ENCODE results near the gene ZC3HAV1. TPM values are rescaled to one million over a fixed set of nuclear protein-coding genes. Genes with fewer than 3 reads are reported as not detected.
"Not testable (repeated sequence)": the region's sequence is repeated elsewhere in the genome, so short reads cannot be mapped to it uniquely, and the experiment has no call there.

ZC3HAV1 gene
- total RNA-seq, 2 experiments from 2014 or later = 110 to 120 TPM

GRCh38 chr7:139058943-139059342, 50.6 kb downstream of the ZC3HAV1 start:
- Mint-ChIP-seq H3K27me3 (no peaks in the 10 kb centered on the region), H3K27ac (peak overlapping the region; percentile 87), H3K4me3 (no peak overlapping the region), H3K9me3 (ENCODE audit: low read depth) (no peaks in the 10 kb centered on the region), H3K4me1 (peaks cover 70% of the 10 kb centered on the region), H3K36me3 (ENCODE audit: low read depth) (peaks cover 76% of the 10 kb centered on the region)
- ChIA-PET CTCF (interaction anchor here (0.7 to 4.1 kb wide), 6 partner anchors 12 to 1664 kb away, joined by 3 to 27 read pairs (median 4); no protein-coding TSS in a partner anchor), POLR2A (no interaction called here)
- no peak for DNase-seq
- ATAC-seq = peak; percentile 28
- intact Hi-C loops (cut with DNase I, micrococcal nuclease) = loop anchor here in 1 of 2 experiments (2.0 kb wide), 1 partner anchor 14 kb away; no protein-coding TSS in a partner anchor

GRCh38 chr7:139055674-139056073, 53.8 kb downstream of the ZC3HAV1 start:
- ATAC-seq (no peak), DNase-seq (no peak)
- H3K36me3 Mint-ChIP-seq (ENCODE audit: low read depth) = peaks cover 73% of the 10 kb centered on the region
- intact Hi-C loops (cut with DNase I, micrococcal nuclease) = no loop called here
- peak overlapping the region; percentile 53 for H3K27ac Mint-ChIP-seq
- ChIA-PET POLR2A (no interaction called here), CTCF (interaction anchor here (0.8 to 1.4 kb wide), 3 partner anchors 19 to 29 kb away, joined by 3 to 4 read pairs (median 3); no protein-coding TSS in a partner anchor)
- no peaks in the 10 kb centered on the region for H3K9me3 Mint-ChIP-seq (ENCODE audit: low read depth)
- H3K27me3 Mint-ChIP-seq = no peaks in the 10 kb centered on the region
- peaks cover 44% of the 10 kb centered on the region for H3K4me1 Mint-ChIP-seq
- no peak overlapping the region for H3K4me3 Mint-ChIP-seq

GRCh38 chr7:139054656-139055055, 54.9 kb downstream of the ZC3HAV1 start:
- ATAC-seq; intact Hi-C loops (cut with DNase I, micrococcal nuclease); POLR2A ChIA-PET; H3K4me3 Mint-ChIP-seq; H3K9me3 Mint-ChIP-seq (ENCODE audit: low read depth); DNase-seq; H3K27me3 Mint-ChIP-seq: not testable (repeated sequence)
- Mint-ChIP-seq H3K27ac (peak overlapping the region; percentile 27), H3K36me3 (ENCODE audit: low read depth) (peaks cover 72% of the 10 kb centered on the region), H3K4me1 (peaks cover 39% of the 10 kb centered on the region)
- CTCF ChIA-PET = interaction anchor here (1.4 to 5.2 kb wide), 2 partner anchors 20 to 30 kb away, joined by 3 to 21 read pairs; no protein-coding TSS in a partner anchor

- Mint-ChIP-seq H3K27ac (peak overlapping the region; percentile 27), H3K27me3 (no peaks in the 10 kb centered on the region), H3K4me3 (no peak overlapping the region), H3K9me3 (ENCODE audit: low read depth) (no peaks in the 10 kb centered on the region), H3K4me1 (peaks cover 42% of the 10 kb centered on the region), H3K36me3 (ENCODE audit: low read depth) (peaks cover 76% of the 10 kb centered on the region)
- ChIA-PET CTCF (interaction anchor here (0.6 to 5.2 kb wide), 4 partner anchors 21 to 459 kb away, joined by 3 to 21 read pairs (median 4); no protein-coding TSS in a partner anchor), POLR2A (interaction anchor here (0.6 kb wide), 1 partner anchor 272 kb away, joined by 3 read pairs; no protein-coding TSS in a partner anchor)
- intact Hi-C loops (cut with DNase I, micrococcal nuclease) = no loop called here
- DNase-seq (no peak), ATAC-seq (no peak)
These were observed 55.4 kb downstream of the ZC3HAV1 start for GRCh38 chr7:139054101-139054500.

- intact Hi-C loops (cut with DNase I, micrococcal nuclease) = no loop called here
- peaks cover 83% of the 10 kb centered on the region for H3K36me3 Mint-ChIP-seq (ENCODE audit: low read depth)
- H3K4me1 Mint-ChIP-seq = peaks cover 45% of the 10 kb centered on the region
- ATAC-seq (no peak), DNase-seq (no peak)
- H3K9me3 Mint-ChIP-seq (ENCODE audit: low read depth) = no peaks in the 10 kb centered on the region
- H3K4me3 Mint-ChIP-seq = no peak overlapping the region
- H3K27me3 Mint-ChIP-seq = no peaks in the 10 kb centered on the region
- POLR2A ChIA-PET = interaction anchor here (0.7 kb wide), 1 partner anchor 427 kb away, joined by 3 read pairs; no protein-coding TSS in a partner anchor
- no peak overlapping the region for H3K27ac Mint-ChIP-seq
- CTCF ChIA-PET = interaction anchor here (0.6 to 5.2 kb wide), 7 partner anchors 13 to 686 kb away, joined by 3 to 21 read pairs (median 3); no protein-coding TSS in a partner anchor
These were observed 57.9 kb downstream of the ZC3HAV1 start for GRCh38 chr7:139051655-139052054.

GRCh38 chr7:139049936-139050335, 59.6 kb downstream of the ZC3HAV1 start:
- Mint-ChIP-seq H3K36me3 (ENCODE audit: low read depth) (peaks cover 87% of the 10 kb centered on the region), H3K4me1 (peaks cover 54% of the 10 kb centered on the region), H3K27ac (peak overlapping the region; percentile 34), H3K9me3 (ENCODE audit: low read depth) (no peaks in the 10 kb centered on the region), H3K27me3 (no peaks in the 10 kb centered on the region), H3K4me3 (no peak overlapping the region)
- POLR2A ChIA-PET = interaction anchor here (0.7 to 1.5 kb wide), 3 partner anchors 13 to 832 kb away, joined by 3 to 5 read pairs (median 4); no protein-coding TSS in a partner anchor
- ATAC-seq (no peak), DNase-seq (no peak)
- CTCF ChIA-PET = interaction anchor here (0.6 to 5.2 kb wide), 4 partner anchors 11 to 163 kb away, joined by 3 to 21 read pairs (median 4); no protein-coding TSS in a partner anchor
- intact Hi-C loops (cut with DNase I, micrococcal nuclease) = loop anchor here in 1 of 2 experiments (10.0 kb wide), 1 partner anchor 165 kb away; no protein-coding TSS in a partner anchor

- Mint-ChIP-seq H3K4me1 (peaks cover 57% of the 10 kb centered on the region), H3K27ac (peak overlapping the region; percentile 34), H3K27me3 (no peaks in the 10 kb centered on the region), H3K9me3 (ENCODE audit: low read depth) (no peaks in the 10 kb centered on the region), H3K4me3 (no peak overlapping the region), H3K36me3 (ENCODE audit: low read depth) (peaks cover 86% of the 10 kb centered on the region)
- CTCF ChIA-PET = interaction anchor here (0.5 to 1.7 kb wide), 6 partner anchors 10 to 163 kb away, joined by 3 to 6 read pairs (median 3); a partner anchor contains a TSS
- intact Hi-C loops (cut with DNase I, micrococcal nuclease) = loop anchor here in 1 of 2 experiments (10.0 kb wide), 1 partner anchor 164 kb away; no protein-coding TSS in a partner anchor
- ATAC-seq = no peak
- POLR2A ChIA-PET = interaction anchor here (0.6 to 1.5 kb wide), 4 partner anchors 12 to 833 kb away, joined by 3 to 5 read pairs (median 4); no protein-coding TSS in a partner anchor
- no peak for DNase-seq
These were observed 60.4 kb downstream of the ZC3HAV1 start for GRCh38 chr7:139049111-139049510.

- ChIA-PET POLR2A (interaction anchor here (0.6 kb wide), 1 partner anchor 11 kb away, joined by 3 read pairs; no protein-coding TSS in a partner anchor), CTCF (interaction anchor here (1.3 to 1.4 kb wide), 2 partner anchors 12 to 29 kb away, joined by 3 to 4 read pairs; no protein-coding TSS in a partner anchor)
- no peaks in the 10 kb centered on the region for H3K9me3 Mint-ChIP-seq (ENCODE audit: low read depth)
- H3K36me3 Mint-ChIP-seq (ENCODE audit: low read depth) = peaks cover 83% of the 10 kb centered on the region
- DNase-seq (peak; percentile 64), ATAC-seq (peak; percentile 76)
- H3K27ac Mint-ChIP-seq = peak overlapping the region; percentile 31
- intact Hi-C loops (cut with DNase I, micrococcal nuclease) = loop anchor here in 1 of 2 experiments (10.0 kb wide), 1 partner anchor 163 kb away; no protein-coding TSS in a partner anchor
- peaks cover 66% of the 10 kb centered on the region for H3K4me1 Mint-ChIP-seq
- H3K27me3 Mint-ChIP-seq = no peaks in the 10 kb centered on the region
- no peak overlapping the region for H3K4me3 Mint-ChIP-seq
These were observed 61.5 kb downstream of the ZC3HAV1 start for GRCh38 chr7:139047970-139048369.

- DNase-seq (no peak), ATAC-seq (no peak)
- H3K9me3 Mint-ChIP-seq (ENCODE audit: low read depth) = no peaks in the 10 kb centered on the region
- POLR2A ChIA-PET = interaction anchor here (0.6 kb wide), 1 partner anchor 52 kb away, joined by 7 read pairs; no protein-coding TSS in a partner anchor
- CTCF ChIA-PET = interaction anchor here (0.9 to 2.5 kb wide), 5 partner anchors 9 to 29 kb away, joined by 3 to 6 read pairs (median 4); no protein-coding TSS in a partner anchor
- no peak overlapping the region for H3K27ac Mint-ChIP-seq
- H3K36me3 Mint-ChIP-seq (ENCODE audit: low read depth) = peaks cover 73% of the 10 kb centered on the region
- intact Hi-C loops (cut with DNase I, micrococcal nuclease) = loop anchor here in 1 of 2 experiments (10.0 kb wide), 1 partner anchor 161 kb away; no protein-coding TSS in a partner anchor
- H3K4me1 Mint-ChIP-seq = peaks cover 75% of the 10 kb centered on the region
- no peak overlapping the region for H3K4me3 Mint-ChIP-seq
- H3K27me3 Mint-ChIP-seq = no peaks in the 10 kb centered on the region
These were observed 63.4 kb downstream of the ZC3HAV1 start for GRCh38 chr7:139046143-139046542.

GRCh38 chr7:139044813-139045794, 64.4 kb downstream of the ZC3HAV1 start:
- CTCF ChIA-PET = interaction anchor here (0.9 to 2.5 kb wide), 6 partner anchors 8 to 30 kb away, joined by 3 to 6 read pairs (median 4); no protein-coding TSS in a partner anchor
- no peaks in the 10 kb centered on the region for H3K27me3 Mint-ChIP-seq
- H3K27ac Mint-ChIP-seq = peak overlapping the region; percentile 76
- no peaks in the 10 kb centered on the region for H3K9me3 Mint-ChIP-seq (ENCODE audit: low read depth)
- H3K36me3 Mint-ChIP-seq (ENCODE audit: low read depth) = peaks cover 65% of the 10 kb centered on the region
- POLR2A ChIA-PET = interaction anchor here (0.6 kb wide), 1 partner anchor 53 kb away, joined by 7 read pairs; no protein-coding TSS in a partner anchor
- DNase-seq (peak; percentile 33), ATAC-seq (no peak)
- intact Hi-C loops (cut with DNase I, micrococcal nuclease) = loop anchor here (1.0 to 10.0 kb wide), 4 partner anchors 9 to 293 kb away; partner anchors contain the start of gene ZC3HAV1L (in 1 of the 2)
- H3K4me3 Mint-ChIP-seq = no peak overlapping the region
- H3K4me1 Mint-ChIP-seq = peaks cover 73% of the 10 kb centered on the region

Measured in activated CD4-positive, alpha-beta T cell treated with anti-CD3 and anti-CD28 coated beads for 36 hours (primary cell).